Kidney epithelial cell (primary cell): Measurements from ENCODE around the gene SOSTDC1. TPM values are rescaled to one million over a fixed set of nuclear protein-coding genes. Genes with fewer than 3 reads are reported as not detected.

Experiments
- DNase-seq: peaks from one replicate; pipeline ENCODE4 v3.0.0-alpha.2; 2010; ENCODE audit warnings: low read depth
- H3K27me3 ChIP-seq: 2 replicates; pipeline ENCODE4 v1.6.0; 2011; ENCODE audit warnings: low read length; ENCODE audit not compliant: control insufficient read depth, insufficient read depth
- H3K36me3 ChIP-seq: 2 replicates; pipeline ENCODE4 v1.5.1; 2011; ENCODE audit warnings: low read length; ENCODE audit not compliant: control insufficient read depth, insufficient read depth
- H3K4me3 ChIP-seq: 2 replicates; pipeline ENCODE4 v1.5.1; 2011; ENCODE audit warnings: low read depth, mild to moderate bottlenecking, control low read depth, low read length
- CTCF ChIP-seq: IDR thresholded peaks from 2 replicates; pipeline ENCODE4 v1.5.1; 2011; ENCODE audit warnings: mild to moderate bottlenecking, moderate library complexity, low read length, control low read depth, inconsistent platforms; ENCODE audit not compliant: insufficient read depth, poor library complexity, severe bottlenecking
- total RNA-seq: library from RNA; depleted of rRNA; stranded (reverse); fragments of >200 nt; gene quantifications from 2 replicates; pipeline ENCODE4 v1.2.3, GENCODE V29; 2015

SOSTDC1 gene
- total RNA-seq, 1 donor from 2014 or later, result 0.08 TPM

GRCh38 chr7:16422103-16422435 lies 43.5 kb downstream of the SOSTDC1 start:
- Histone ChIP-seq H3K27me3 (no peaks in the 10 kb centered on the region), H3K36me3 (no peaks in the 10 kb centered on the region), H3K4me3 (no peak overlapping the region)
- no peak for DNase-seq
- no peak for TF ChIP-seq CTCF

- no peak for DNase-seq
- H3K36me3 ChIP-seq, result no peaks in the 10 kb centered on the region
- H3K27me3 ChIP-seq, result no peaks in the 10 kb centered on the region
- no peak for TF ChIP-seq CTCF
- H3K4me3 ChIP-seq, result peak within 1 kb of the TSS; percentile 54
Measured at GRCh38 chr7:16421333-16422102, 44.0 kb downstream of the SOSTDC1 start, which contains the start of gene CRPPA. TSS of gene CRPPA (minus strand) at chr7:16421538. CDS start at chr7:16421322, 216 bp downstream.

GRCh38 chr7:16420649-16421332 lies 44.7 kb downstream of the SOSTDC1 start:
- DNase-seq, result peak; percentile 62
- Histone ChIP-seq H3K36me3 (no peaks in the 10 kb centered on the region), H3K4me3 (peak overlapping the region; percentile 54), H3K27me3 (no peaks in the 10 kb centered on the region)
- no peak for TF ChIP-seq CTCF

- TF ChIP-seq CTCF, result no peak
- H3K36me3 ChIP-seq, result no peaks in the 10 kb centered on the region
- peak overlapping the region; percentile 54 for H3K4me3 ChIP-seq
- H3K27me3 ChIP-seq, result no peaks in the 10 kb centered on the region
- no peak for DNase-seq
Measured at GRCh38 chr7:16420329-16420648, 45.2 kb downstream of the SOSTDC1 start.

GRCh38 chr7:16419859-16420258 lies 45.7 kb downstream of the SOSTDC1 start:
- no peak overlapping the region for H3K4me3 ChIP-seq
- H3K27me3 ChIP-seq, result no peaks in the 10 kb centered on the region
- no peaks in the 10 kb centered on the region for H3K36me3 ChIP-seq
- no peak for DNase-seq
- no peak for TF ChIP-seq CTCF
